ENCODE results near the gene NAPG. TPM values are rescaled to one million over a fixed set of nuclear protein-coding genes. Genes with fewer than 3 reads are reported as not detected.

Gene NAPG
- total RNA-seq, 6 donors from 2014 or later, result 16.8 to 72.0 (median 34.0) TPM

DNA sequence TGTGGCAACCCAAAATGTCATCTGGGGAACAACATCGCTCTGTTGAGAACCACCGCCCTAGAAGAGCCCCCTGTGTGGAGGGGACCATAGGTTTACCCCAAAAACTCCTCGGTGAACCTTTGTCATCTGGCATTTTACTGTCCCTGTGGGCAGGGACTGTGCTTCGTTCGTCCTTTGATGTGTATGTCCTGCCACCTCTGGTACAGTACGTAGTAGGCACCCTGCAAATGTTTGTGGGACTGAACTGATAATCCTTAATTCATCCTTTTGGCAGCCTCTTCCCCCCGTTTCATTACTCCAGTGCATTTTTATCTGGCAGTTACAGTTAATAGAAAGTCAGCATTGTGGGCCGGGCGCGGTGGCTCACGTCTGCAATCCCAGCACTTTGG is 728 bp downstream of the NAPG start:
- ATAC-seq (ENCODE audit: low FRiP score in 2 of 2), result peak; percentile 1
- H3K4me1 ChIP-seq, result peaks cover 16 to 49% (median 23%) of the 10 kb centered on the region in 4 donors
- peak overlapping the region; percentile 74 to 97 (median 84) for H3K4me3 ChIP-seq
- no peak for DNase-seq
- 8 to 11% methylated on average over 11 of the region's 11 CpGs for WGBS, 2 donors
- peaks cover 0 to 5% (median 0%) of the 10 kb centered on the region in 4 donors for H3K36me3 ChIP-seq
- H3K27ac ChIP-seq, result peak overlapping the region; percentile 91 to 99 (median 96)
- no peaks in the 10 kb centered on the region for H3K9me3 ChIP-seq
- H3K27me3 ChIP-seq, result no peaks in the 10 kb centered on the region
- TF ChIP-seq POLR2AphosphoS5 (IDR thresholded peaks at IDR 0.05) (no peak), EP300 (IDR thresholded peaks at IDR 0.05) (no peak), POLR2A (IDR thresholded peaks at IDR 0.05) (no peak)
- TF ChIP-seq, protein P1, sequence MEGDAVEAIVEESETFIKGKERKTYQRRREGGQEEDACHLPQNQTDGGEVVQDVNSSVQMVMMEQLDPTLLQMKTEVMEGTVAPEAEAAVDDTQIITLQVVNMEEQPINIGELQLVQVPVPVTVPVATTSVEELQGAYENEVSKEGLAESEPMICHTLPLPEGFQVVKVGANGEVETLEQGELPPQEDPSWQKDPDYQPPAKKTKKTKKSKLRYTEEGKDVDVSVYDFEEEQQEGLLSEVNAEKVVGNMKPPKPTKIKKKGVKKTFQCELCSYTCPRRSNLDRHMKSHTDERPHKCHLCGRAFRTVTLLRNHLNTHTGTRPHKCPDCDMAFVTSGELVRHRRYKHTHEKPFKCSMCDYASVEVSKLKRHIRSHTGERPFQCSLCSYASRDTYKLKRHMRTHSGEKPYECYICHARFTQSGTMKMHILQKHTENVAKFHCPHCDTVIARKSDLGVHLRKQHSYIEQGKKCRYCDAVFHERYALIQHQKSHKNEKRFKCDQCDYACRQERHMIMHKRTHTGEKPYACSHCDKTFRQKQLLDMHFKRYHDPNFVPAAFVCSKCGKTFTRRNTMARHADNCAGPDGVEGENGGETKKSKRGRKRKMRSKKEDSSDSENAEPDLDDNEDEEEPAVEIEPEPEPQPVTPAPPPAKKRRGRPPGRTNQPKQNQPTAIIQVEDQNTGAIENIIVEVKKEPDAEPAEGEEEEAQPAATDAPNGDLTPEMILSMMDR (IDR thresholded peaks at IDR 0.05), result no peak

DNA sequence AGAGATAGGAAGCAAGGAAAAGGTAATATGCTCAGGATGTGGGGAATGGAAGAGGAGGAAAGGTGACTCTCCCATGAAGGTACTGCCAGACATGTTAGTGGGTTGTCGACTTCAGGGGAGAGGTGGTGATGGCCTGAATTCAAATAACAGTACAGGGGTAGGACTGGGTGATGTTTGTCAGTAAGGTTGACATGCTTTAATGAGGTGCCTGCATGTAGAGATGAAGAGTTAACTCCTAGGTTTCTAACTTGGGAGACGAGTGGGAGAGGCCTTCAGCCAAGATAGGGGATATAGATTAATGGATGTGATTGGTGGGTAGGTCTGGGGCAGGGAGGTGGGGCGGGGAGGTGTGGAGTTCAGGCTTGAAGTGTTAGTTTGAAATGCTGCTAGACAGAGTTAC is 2.6 kb downstream of the NAPG start:
- Histone ChIP-seq H3K27me3 (no peaks in the 10 kb centered on the region), H3K27ac (no peak overlapping the region), H3K4me1 (peaks cover 16 to 49% (median 23%) of the 10 kb centered on the region in 4 donors), H3K9me3 (no peaks in the 10 kb centered on the region), H3K4me3 (no peak overlapping the region), H3K36me3 (peaks cover 0 to 5% (median 0%) of the 10 kb centered on the region in 4 donors)
- DNase-seq, result no peak
- TF ChIP-seq POLR2AphosphoS5 (IDR thresholded peaks at IDR 0.05), result no peak
- TF ChIP-seq EP300 (IDR thresholded peaks at IDR 0.05), result no peak
- no peak for TF ChIP-seq POLR2A (IDR thresholded peaks at IDR 0.05)
- TF ChIP-seq, protein P1 (IDR thresholded peaks at IDR 0.05), result no peak
- WGBS, 2 donors, result 86 to 88% methylated on average over 3 of the region's 3 CpGs
- no peak for ATAC-seq (ENCODE audit: low FRiP score in 2 of 2)

DNA sequence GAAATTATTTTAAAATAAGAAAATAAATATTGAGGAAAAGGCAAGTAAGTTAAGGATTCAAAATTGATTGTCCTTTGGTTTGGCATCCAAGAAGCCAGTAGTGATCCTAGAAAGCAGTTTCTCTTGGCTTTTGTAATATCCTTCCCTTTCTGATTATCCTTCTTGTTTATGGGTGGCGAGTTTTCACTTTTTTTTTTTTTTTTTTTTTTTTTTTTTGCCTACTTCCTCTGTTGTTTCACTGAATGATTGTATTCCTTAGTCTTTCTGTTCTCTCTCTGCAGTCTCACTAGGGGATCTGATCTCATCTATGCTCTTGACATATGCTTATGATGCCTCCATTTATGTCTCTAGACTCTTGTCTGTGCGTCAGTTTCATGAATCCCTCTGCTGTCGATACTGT is 4.2 kb downstream of the NAPG start:
- Histone ChIP-seq H3K27ac (peak overlapping the region in 1 of 4 donors; percentile 46), H3K4me1 (peaks cover 16 to 49% (median 23%) of the 10 kb centered on the region in 4 donors), H3K27me3 (no peaks in the 10 kb centered on the region), H3K9me3 (no peaks in the 10 kb centered on the region), H3K4me3 (no peak overlapping the region), H3K36me3 (peaks cover 0 to 18% (median 1%) of the 10 kb centered on the region in 4 donors)
- DNase-seq (no peak), ATAC-seq (ENCODE audit: low FRiP score in 2 of 2) (no peak)
- TF ChIP-seq POLR2AphosphoS5 (IDR thresholded peaks at IDR 0.05) (no peak), EP300 (IDR thresholded peaks at IDR 0.05) (no peak), POLR2A (IDR thresholded peaks at IDR 0.05) (no peak)
- TF ChIP-seq, protein P1 (IDR thresholded peaks at IDR 0.05), result no peak
- WGBS, 2 donors, result 76% methylated on average over 3 of the region's 3 CpGs

DNA sequence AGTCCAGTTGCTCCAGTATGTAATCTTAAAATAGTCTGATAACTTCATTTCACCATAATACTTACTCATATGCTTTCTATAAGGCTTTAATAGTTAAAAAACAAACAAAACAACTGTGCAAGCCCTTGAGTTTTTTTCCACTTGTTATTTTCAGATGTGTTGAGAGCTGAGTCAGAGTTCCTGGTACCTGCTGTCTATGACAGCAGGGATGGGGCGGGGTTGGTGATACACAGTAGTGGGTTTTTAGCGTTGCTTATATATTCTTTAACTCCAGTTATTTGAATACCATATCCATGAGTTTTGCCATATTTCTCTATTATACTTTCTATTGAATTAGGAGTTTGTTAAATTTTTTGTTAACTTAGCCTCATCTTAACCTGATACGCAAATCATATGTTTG is 5.0 kb downstream of the NAPG start:
- Histone ChIP-seq H3K27ac (peak overlapping the region in 1 of 4 donors; percentile 46), H3K4me3 (no peak overlapping the region), H3K9me3 (no peaks in the 10 kb centered on the region), H3K36me3 (peaks cover 0 to 21% (median 1%) of the 10 kb centered on the region in 4 donors), H3K27me3 (no peaks in the 10 kb centered on the region), H3K4me1 (peaks cover 13 to 44% (median 18%) of the 10 kb centered on the region in 4 donors)
- WGBS, 2 donors, result 84 to 85% methylated on average over 3 of the region's 3 CpGs
- no peak for ATAC-seq (ENCODE audit: low FRiP score in 2 of 2)
- DNase-seq, result no peak
- TF ChIP-seq POLR2A (IDR thresholded peaks at IDR 0.05), result no peak
- TF ChIP-seq, protein P1 (IDR thresholded peaks at IDR 0.05), result no peak
- TF ChIP-seq EP300 (IDR thresholded peaks at IDR 0.05), result no peak
- TF ChIP-seq POLR2AphosphoS5 (IDR thresholded peaks at IDR 0.05), result no peak

- Histone ChIP-seq H3K4me3 (no peak overlapping the region), H3K36me3 (peaks cover 0 to 30% (median 3%) of the 10 kb centered on the region in 4 donors), H3K27me3 (no peaks in the 10 kb centered on the region), H3K9me3 (no peaks in the 10 kb centered on the region), H3K27ac (no peak overlapping the region), H3K4me1 (peaks cover 4 to 28% (median 7%) of the 10 kb centered on the region in 4 donors)
- 83 to 97% methylated on average over 2 of the region's 2 CpGs for WGBS, 2 donors
- ATAC-seq (ENCODE audit: low FRiP score in 2 of 2) (no peak), DNase-seq (no peak)
- TF ChIP-seq POLR2A (IDR thresholded peaks at IDR 0.05) (no peak), POLR2AphosphoS5 (IDR thresholded peaks at IDR 0.05) (no peak), EP300 (IDR thresholded peaks at IDR 0.05) (no peak)
- TF ChIP-seq, protein P1 (IDR thresholded peaks at IDR 0.05), result no peak
Observed at GRCh38 chr18:10533111-10533510, 7.3 kb downstream of the NAPG start.
